Measurements from ENCODE around the gene COP1.

The COP1 gene

GRCh38 chr1:176188604-176189003, 18.5 kb downstream of the COP1 start:
- in situ Hi-C loops (cut with HindIII; ENCODE audit: low pct_unique_long_range_greater_than_20kb, low sequenced_read_pairs), result no loop called here
- DNase-seq (ENCODE audit: low read depth in 1 of 2, low spot score in 1 of 2), result peak in 1 of 2 experiments; percentile 16
- no peak for TF ChIP-seq JUND (IDR thresholded peaks at IDR 0.05; ENCODE audit: low read depth)

GRCh38 chr1:176187001-176187400, 20.1 kb downstream of the COP1 start:
- no peak for TF ChIP-seq JUND (IDR thresholded peaks at IDR 0.05; ENCODE audit: low read depth)
- no peak for DNase-seq (ENCODE audit: low read depth in 1 of 2, low spot score in 1 of 2)
- in situ Hi-C loops (cut with HindIII; ENCODE audit: low pct_unique_long_range_greater_than_20kb, low sequenced_read_pairs), result no loop called here

- DNase-seq (ENCODE audit: low read depth in 1 of 2, low spot score in 1 of 2), result no peak
- no peak for TF ChIP-seq JUND (IDR thresholded peaks at IDR 0.05; ENCODE audit: low read depth)
- in situ Hi-C loops (cut with HindIII; ENCODE audit: low pct_unique_long_range_greater_than_20kb, low sequenced_read_pairs), result no loop called here
These were observed 23.5 kb downstream of the COP1 start for GRCh38 chr1:176183618-176184017.

GRCh38 chr1:176178316-176178715, 28.8 kb downstream of the COP1 start:
- DNase-seq (ENCODE audit: low read depth in 1 of 2, low spot score in 1 of 2), result no peak
- no peak for TF ChIP-seq JUND (IDR thresholded peaks at IDR 0.05; ENCODE audit: low read depth)
- in situ Hi-C loops (cut with HindIII; ENCODE audit: low pct_unique_long_range_greater_than_20kb, low sequenced_read_pairs), result no loop called here

GRCh38 chr1:176177764-176178163, 29.3 kb downstream of the COP1 start:
- no peak for DNase-seq (ENCODE audit: low read depth in 1 of 2, low spot score in 1 of 2)
- in situ Hi-C loops (cut with HindIII; ENCODE audit: low pct_unique_long_range_greater_than_20kb, low sequenced_read_pairs), result no loop called here
- no peak for TF ChIP-seq JUND (IDR thresholded peaks at IDR 0.05; ENCODE audit: low read depth)

- no peak for TF ChIP-seq JUND (IDR thresholded peaks at IDR 0.05; ENCODE audit: low read depth)
- in situ Hi-C loops (cut with HindIII; ENCODE audit: low pct_unique_long_range_greater_than_20kb, low sequenced_read_pairs), result no loop called here
- DNase-seq (ENCODE audit: low read depth in 1 of 2, low spot score in 1 of 2), result no peak
These were observed 33.0 kb downstream of the COP1 start for GRCh38 chr1:176174108-176174507.

- DNase-seq (ENCODE audit: low read depth in 1 of 2, low spot score in 1 of 2), result no peak
- in situ Hi-C loops (cut with HindIII; ENCODE audit: low pct_unique_long_range_greater_than_20kb, low sequenced_read_pairs), result no loop called here
- TF ChIP-seq JUND (IDR thresholded peaks at IDR 0.05; ENCODE audit: low read depth), result no peak
These were observed 34.9 kb downstream of the COP1 start for GRCh38 chr1:176172215-176172614.

GRCh38 chr1:176167210-176167609, 39.9 kb downstream of the COP1 start:
- no peak for TF ChIP-seq JUND (IDR thresholded peaks at IDR 0.05; ENCODE audit: low read depth)
- DNase-seq (ENCODE audit: low read depth in 1 of 2, low spot score in 1 of 2), result no peak
- in situ Hi-C loops (cut with HindIII; ENCODE audit: low pct_unique_long_range_greater_than_20kb, low sequenced_read_pairs), result no loop called here

- in situ Hi-C loops (cut with HindIII; ENCODE audit: low pct_unique_long_range_greater_than_20kb, low sequenced_read_pairs), result no loop called here
- no peak for TF ChIP-seq JUND (IDR thresholded peaks at IDR 0.05; ENCODE audit: low read depth)
These were observed 41.5 kb downstream of the COP1 start for GRCh38 chr1:176165573-176165972.

GRCh38 chr1:176164014-176164678, 42.9 kb downstream of the COP1 start:
- in situ Hi-C loops (cut with HindIII; ENCODE audit: low pct_unique_long_range_greater_than_20kb, low sequenced_read_pairs), result no loop called here
- DNase-seq (ENCODE audit: low read depth in 1 of 2, low spot score in 1 of 2), result no peak
- no peak for TF ChIP-seq JUND (IDR thresholded peaks at IDR 0.05; ENCODE audit: low read depth)

More at GRCh38 chr1:176165573-176165972, 41.5 kb downstream of the COP1 start:
- DNase-seq (ENCODE audit: low read depth in 1 of 2, low spot score in 1 of 2), result no peak

GRCh38 chr1:176159993-176160392, 47.1 kb downstream of the COP1 start:
- no peak for TF ChIP-seq JUND (IDR thresholded peaks at IDR 0.05; ENCODE audit: low read depth)
- no peak for DNase-seq (ENCODE audit: low read depth in 1 of 2, low spot score in 1 of 2)
- in situ Hi-C loops (cut with HindIII; ENCODE audit: low pct_unique_long_range_greater_than_20kb, low sequenced_read_pairs), result no loop called here

GRCh38 chr1:176157995-176158394, 49.1 kb downstream of the COP1 start:
- in situ Hi-C loops (cut with HindIII; ENCODE audit: low pct_unique_long_range_greater_than_20kb, low sequenced_read_pairs), result no loop called here
- TF ChIP-seq JUND (IDR thresholded peaks at IDR 0.05; ENCODE audit: low read depth), result no peak
- peak in 1 of 2 experiments; percentile 10 for DNase-seq (ENCODE audit: low read depth in 1 of 2, low spot score in 1 of 2)

- in situ Hi-C loops (cut with HindIII; ENCODE audit: low pct_unique_long_range_greater_than_20kb, low sequenced_read_pairs), result no loop called here
- no peak for DNase-seq (ENCODE audit: low read depth in 1 of 2, low spot score in 1 of 2)
- TF ChIP-seq JUND (IDR thresholded peaks at IDR 0.05; ENCODE audit: low read depth), result no peak
These were observed 56.9 kb downstream of the COP1 start for GRCh38 chr1:176149939-176150807.
